ENCODE data around the gene TSPAN14. TPM values are rescaled to one million over a fixed set of nuclear protein-coding genes. Genes with fewer than 3 reads are reported as not detected.
A peak's percentile ranks its signal among the peaks of the same experiment; 100 is the strongest.

TSPAN14 gene
- total and polyA plus RNA-seq, 10 of the 15 experiments (the other 5 are each of a cell fraction or from before 2014, with no cell fraction given) = 2.5 to 31.7 (median 17.9) TPM

- H4K20me1 ChIP-seq (ENCODE audit: control insufficient read depth, insufficient read depth) = no peaks in the 10 kb centered on the region
- no peak overlapping the region; the same call in 1 of the 2 replicates for H3K9ac ChIP-seq (ENCODE audit: control insufficient read depth, insufficient read depth, low read length)
- ATAC-seq (peak; percentile 92), DNase-seq (ENCODE audit: low read depth, low spot score) (peak; percentile 40), FAIRE-seq (peak; percentile 38)
- SMC1A ChIA-PET (ENCODE audit: uncharacterized antibody, unreplicated experiment) = interaction anchor here (0.6 to 3.9 kb wide), 20 partner anchors 9 to 757 kb away, joined by 3 to 26 read pairs (median 4); no protein-coding TSS in a partner anchor
- in situ Hi-C loops (cut with MboI) (no loop called here), intact Hi-C loops (cut with micrococcal nuclease; ENCODE audit: unreplicated experiment) (no loop called here)
- POLR2A ChIA-PET = interaction anchor here (0.8 to 2.3 kb wide), 4 partner anchors 13 to 78 kb away, joined by 3 to 10 read pairs (median 7); partner anchors contain the start of gene PRXL2A
- RAD21 ChIA-PET (ENCODE audit: unreplicated experiment) = interaction anchor here (0.7 to 3.4 kb wide), 10 partner anchors 13 to 278 kb away, joined by 3 to 22 read pairs (median 3); partner anchors contain the start of gene PRXL2A
- no TSS peak for BruUV-seq (replicated peaks)
- 48% methylated on average over 8 of the region's 8 CpGs for WGBS (ENCODE audit: insufficient coverage, insufficient replicate concordance, low lambda C conversion rate, missing lambda C conversion rate)
- peak overlapping the region; percentile 47 for H3K27ac ChIP-seq (ENCODE audit: control insufficient read depth, insufficient read depth)
- peak overlapping the region; percentile 23; the same call in 1 of the 2 replicates for H3K4me3 ChIP-seq
- no peaks in the 10 kb centered on the region for H3K36me3 ChIP-seq (ENCODE audit: control insufficient read depth in 2 of 2, insufficient read depth in 2 of 2, low read length in 1 of 2)
- H3K79me2 ChIP-seq (ENCODE audit: control insufficient read depth, insufficient read depth, low read length) = no peaks in the 10 kb centered on the region
- TF ChIP-seq NRF1 (conservative IDR thresholded peaks at IDR 0.05; ENCODE audit: low read depth, low read length) = no peak
- TF ChIP-seq MEF2A (IDR thresholded peaks at IDR 0.05; ENCODE audit: insufficient read depth, low read depth, low read length) = 0 out of 2 replicates have a peak, but pooled peaks have one; percentile 43
- TF ChIP-seq ZSCAN29 (IDR thresholded peaks at IDR 0.05) = no peak
- TF ChIP-seq STAT1 (conservative IDR thresholded peaks at IDR 0.05) = no peak
- peak; percentile 39 for TF ChIP-seq RUNX3 (IDR thresholded peaks at IDR 0.05; ENCODE audit: low read length)
- TF ChIP-seq ATF2 (IDR thresholded peaks at IDR 0.05; ENCODE audit: low read length) = 0 out of 2 replicates have a peak, but pooled peaks have one; percentile 36
- peak; percentile 44; the same call in 1 of the 2 replicates for TF ChIP-seq SPI1 (IDR thresholded peaks at IDR 0.05; ENCODE audit: borderline replicate concordance, insufficient read depth, low read depth, low read length)
- peak; percentile 59; the same call in 1 of the 3 replicates for TF ChIP-seq POU2F2 (IDR thresholded peaks at IDR 0.05; ENCODE audit: borderline replicate concordance, low read depth, low read length)
- CTCF ChIA-PET = interaction anchor here (0.6 to 6.2 kb wide), 19 partner anchors 8 to 597 kb away, joined by 3 to 33 read pairs (median 5); partner anchors contain the start of gene PRXL2A
- no peaks in the 10 kb centered on the region for H3K27me3 ChIP-seq (replicated peaks in 1 of 2; ENCODE audit: control insufficient read depth in 2 of 2, insufficient read depth in 2 of 2, low read length in 1 of 2)
- peak overlapping the region; percentile 72 for H3K4me2 ChIP-seq (ENCODE audit: control insufficient read depth, insufficient read depth)
- no peaks in the 10 kb centered on the region for H3K9me3 ChIP-seq (replicated peaks; ENCODE audit: control insufficient read depth, insufficient read depth, low read length)
- H3K4me1 ChIP-seq (ENCODE audit: control insufficient read depth, insufficient read depth, low read length) = peaks cover 21% of the 10 kb centered on the region
- H2AFZ ChIP-seq (ENCODE audit: control insufficient read depth, low read depth, low read length) = peak overlapping the region; percentile 68
Observed at GRCh38 chr10:80421707-80422536, 32.2 kb upstream of the TSPAN14 start.
